Measurements from ENCODE around the gene FGF2. TPM values are rescaled to one million over a fixed set of nuclear protein-coding genes. Genes with fewer than 3 reads are reported as not detected.

The FGF2 gene
- total and polyA plus RNA-seq, 4 donors = 0.52 to 1.4 (median 0.98) TPM

GRCh38 chr4:122832732-122833131 is 6.1 kb downstream of the FGF2 start:
- H3K4me3 ChIP-seq (ENCODE audit: low read depth in 1 of 3, low read length in 3 of 3) = no peak overlapping the region
- DNase-seq (ENCODE audit: low spot score) = no peak
- TF ChIP-seq ATF3 (IDR thresholded peaks at IDR 0.05) = no peak
- no peak for TF ChIP-seq TAF1 (conservative IDR thresholded peaks at IDR 0.05)
- no peak for TF ChIP-seq HNF4A (conservative IDR thresholded peaks at IDR 0.05)
- TF ChIP-seq ZBTB33 (IDR thresholded peaks at IDR 0.05) = no peak
- no peak for TF ChIP-seq FOXA2 (IDR thresholded peaks at IDR 0.05)
- no peak for TF ChIP-seq YY1 (IDR thresholded peaks at IDR 0.05)
- no peak for TF ChIP-seq RAD21 (IDR thresholded peaks at IDR 0.05)
- TF ChIP-seq CTCF (IDR thresholded peaks at IDR 0.05; ENCODE audit: low read depth, low read length, missing input control) = no peak
- TF ChIP-seq GABPA (IDR thresholded peaks at IDR 0.05 in 1 of 2, conservative IDR thresholded peaks at IDR 0.05 in 1 of 2) = no peak
- no peak for TF ChIP-seq REST (IDR thresholded peaks at IDR 0.05)
- TF ChIP-seq SP1 (IDR thresholded peaks at IDR 0.05) = no peak
- H3K27ac ChIP-seq (ENCODE audit: low read depth in 1 of 2, low read length in 2 of 2) = no peak overlapping the region
- WGBS = 100% methylated on average over 1 of the region's 1 CpG
- H3K36me3 ChIP-seq (ENCODE audit: control insufficient read depth in 4 of 4, insufficient read depth in 3 of 4, low read depth in 1 of 4, low read length in 3 of 4) = no peaks in the 10 kb centered on the region
- H3K9ac ChIP-seq (ENCODE audit: low read depth in 1 of 2, low read length in 2 of 2) = no peak overlapping the region
- H3K27me3 ChIP-seq (ENCODE audit: control insufficient read depth in 4 of 4, insufficient read depth in 4 of 4, low read length in 3 of 4) = no peaks in the 10 kb centered on the region
- H3K9me3 ChIP-seq (ENCODE audit: control insufficient read depth in 4 of 4, low read length in 3 of 4) = no peaks in the 10 kb centered on the region
- peaks cover 0 to 6% (median 1%) of the 10 kb centered on the region in 4 donors for H3K4me1 ChIP-seq (ENCODE audit: control insufficient read depth in 4 of 4, insufficient read depth in 4 of 4, low read length in 3 of 4)

GRCh38 chr4:122833999-122834398 is 7.4 kb downstream of the FGF2 start:
- Histone ChIP-seq H3K9me3 (ENCODE audit: control insufficient read depth in 4 of 4, low read length in 3 of 4) (no peaks in the 10 kb centered on the region), H3K9ac (ENCODE audit: low read depth in 1 of 2, low read length in 2 of 2) (no peak overlapping the region), H3K27ac (ENCODE audit: low read depth in 1 of 2, low read length in 2 of 2) (no peak overlapping the region), H3K4me3 (ENCODE audit: low read depth in 1 of 3, low read length in 3 of 3) (no peak overlapping the region), H3K36me3 (ENCODE audit: control insufficient read depth in 4 of 4, insufficient read depth in 3 of 4, low read depth in 1 of 4, low read length in 3 of 4) (no peaks in the 10 kb centered on the region), H3K27me3 (ENCODE audit: control insufficient read depth in 4 of 4, insufficient read depth in 4 of 4, low read length in 3 of 4) (no peaks in the 10 kb centered on the region), H3K4me1 (ENCODE audit: control insufficient read depth in 4 of 4, insufficient read depth in 4 of 4, low read length in 3 of 4) (no peaks in the 10 kb centered on the region)
- 73% methylated on average over 4 of the region's 4 CpGs for WGBS
- no peak for DNase-seq (ENCODE audit: low spot score)
- TF ChIP-seq MAX (IDR thresholded peaks at IDR 0.05) (no peak), NR2F2 (IDR thresholded peaks at IDR 0.05) (no peak), FOXA1 (IDR thresholded peaks at IDR 0.05) (no peak), RAD21 (IDR thresholded peaks at IDR 0.05) (no peak), HNF4A (conservative IDR thresholded peaks at IDR 0.05) (no peak), EGR1 (IDR thresholded peaks at IDR 0.05; ENCODE audit: low read depth in 2 of 2) (no peak), JUND (IDR thresholded peaks at IDR 0.05) (no peak), HNF4G (IDR thresholded peaks at IDR 0.05) (no peak), SP1 (IDR thresholded peaks at IDR 0.05) (no peak), RXRA (IDR thresholded peaks at IDR 0.05) (no peak), CTCF (IDR thresholded peaks at IDR 0.05; ENCODE audit: low read depth, low read length, missing input control) (no peak), YY1 (IDR thresholded peaks at IDR 0.05) (no peak), ZBTB33 (IDR thresholded peaks at IDR 0.05) (no peak), GABPA (IDR thresholded peaks at IDR 0.05 in 1 of 2, conservative IDR thresholded peaks at IDR 0.05 in 1 of 2) (no peak), FOXA2 (IDR thresholded peaks at IDR 0.05) (no peak), TAF1 (conservative IDR thresholded peaks at IDR 0.05) (no peak), ATF3 (IDR thresholded peaks at IDR 0.05) (no peak)

Measured in liver (tissue), 9 donors.